H1 (cell line): ENCODE data around the gene BPIFB3. TPM values are rescaled to one million over a fixed set of nuclear protein-coding genes. Genes with fewer than 3 reads are reported as not detected.
"Not testable (repeated sequence)": the region's sequence is repeated elsewhere in the genome, so short reads cannot be mapped to it uniquely, and the experiment has no call there.

Experiments
- CTCF ChIA-PET: fragments of 300-600 bp; sonication (Branson Sonifier 250); formaldehyde crosslinking; loops from one replicate; lab custom pipeline; 2021; ENCODE audit not compliant: partially characterized antibody; lab: Charles Lee
- POLR2A ChIA-PET: fragments of 300-600 bp; sonication (Branson Sonifier 250); formaldehyde crosslinking; loops from one replicate; lab custom pipeline; 2021; ENCODE audit warnings: inconsistent platforms; ENCODE audit not compliant: partially characterized antibody; lab: Charles Lee
- DNase-seq, 2 experiments: peaks; one replicate each; pipeline versions ENCODE4 v3.0.0 to v3.0.0-alpha.2; 2010 to 2022; ENCODE audit warnings: low spot score in 2 of 2, low read depth in 1 of 2, mixed read lengths in 1 of 2
- FAIRE-seq: peaks from 2 replicates; lab custom pipeline; 2011; peaks lifted over from hg19 to GRCh38; lab: Jason Lieb, UNC
- H2AFZ ChIP-seq: 2 replicates; pipeline ENCODE4 v1.8.1; 2012; ENCODE audit warnings: low read length, inconsistent platforms
- H2AK5ac ChIP-seq: 2 replicates; pipeline ENCODE4 v1.6.1; 2013; ENCODE audit warnings: low read depth, low read length
- H2BK120ac ChIP-seq: replicated peaks from 2 replicates; pipeline ENCODE3; 2013; ENCODE audit warnings: low read depth, low read length, inconsistent platforms
- H2BK12ac ChIP-seq: 2 replicates; pipeline ENCODE4 v1.6.1; 2013; ENCODE audit warnings: low read depth, low read length
- H2BK15ac ChIP-seq: 2 replicates; pipeline ENCODE4 v1.6.1; 2013; ENCODE audit warnings: low read length
- H2BK20ac ChIP-seq: 2 replicates; pipeline ENCODE4 v1.6.1; 2013; ENCODE audit warnings: low read length
- H2BK5ac ChIP-seq: 2 replicates; pipeline ENCODE4 v1.6.1; 2013; ENCODE audit warnings: low read depth, low read length
- H3K14ac ChIP-seq: 2 replicates; pipeline ENCODE4 v1.6.1; 2013; ENCODE audit warnings: inconsistent platforms; ENCODE audit not compliant: insufficient read length
- H3K18ac ChIP-seq: 2 replicates; pipeline ENCODE4 v1.6.1; 2013; ENCODE audit warnings: low read length; ENCODE audit errors: extremely low read depth
- H3K23ac ChIP-seq: 2 replicates; pipeline ENCODE4 v1.6.1; 2013; ENCODE audit warnings: inconsistent platforms; ENCODE audit not compliant: insufficient read length
- H3K23me2 ChIP-seq: 2 replicates; pipeline ENCODE4 v1.6.1; 2013; ENCODE audit warnings: low read depth, low read length
- H3K27ac ChIP-seq: 2 replicates; pipeline ENCODE4 v1.6.1; 2011; ENCODE audit warnings: low read depth, low read length, inconsistent platforms
- H3K27me3 ChIP-seq, 4 experiments: replicated peaks in 1 of 4; 1 replicate in 1 of 4; 2 replicates in 3 of 4; pipeline versions ENCODE4 v1.6.1 to v1.8.1; 2011 to 2013; ENCODE audit warnings: low read length in 3 of 4, mild to moderate bottlenecking in 3 of 4, inconsistent platforms in 2 of 4, mixed read lengths in 2 of 4, moderate library complexity in 1 of 4; ENCODE audit not compliant: control insufficient read depth in 3 of 4, insufficient read depth in 3 of 4; ENCODE audit errors: extremely low read depth in 1 of 4
- H3K36me3 ChIP-seq, 4 experiments: 2 replicates each; pipeline versions ENCODE4 v1.6.1 to v1.8.1; 2011 to 2013; ENCODE audit warnings: mild to moderate bottlenecking in 4 of 4, low read length in 3 of 4, moderate library complexity in 2 of 4, control low read depth in 1 of 4, inconsistent platforms in 1 of 4; ENCODE audit not compliant: insufficient read depth in 4 of 4, control insufficient read depth in 2 of 4
- H3K4ac ChIP-seq: replicated peaks from 2 replicates; pipeline ENCODE3; 2013; ENCODE audit warnings: low read length, low read depth, mixed read lengths, inconsistent platforms; ENCODE audit not compliant: insufficient read length
- H3K4me1 ChIP-seq, 4 experiments: replicated peaks in 1 of 4; 1 replicate in 1 of 4; 2 replicates in 3 of 4; pipeline versions ENCODE4 v1.6.1 to v1.8.1; 2011 to 2013; ENCODE audit warnings: low read length in 3 of 4, inconsistent platforms in 2 of 4, mixed read lengths in 1 of 4; ENCODE audit not compliant: insufficient read depth in 4 of 4, control insufficient read depth in 3 of 4
- H3K4me2 ChIP-seq, 2 experiments: 2 replicates each; pipeline versions ENCODE4 v1.6.1 to v1.8.1; 2011 to 2013; ENCODE audit warnings: low read depth in 2 of 2, low read length in 2 of 2, control low read depth in 1 of 2, inconsistent platforms in 1 of 2, mild to moderate bottlenecking in 1 of 2; ENCODE audit not compliant: insufficient read depth in 1 of 2
- H3K4me3 ChIP-seq, 4 experiments: fragments of 200-600, 300-600 bp in 1 of 4; sonication (generic), shearing (Covaris generic), sonication (Bioruptor Twin) in 1 of 4; 2 replicates each; pipeline versions ENCODE4 v1.5.1 to v1.8.1; 2011 to 2016; ENCODE audit warnings: low read length in 4 of 4, low read depth in 3 of 4, control low read depth in 2 of 4, inconsistent platforms in 2 of 4, mild to moderate bottlenecking in 2 of 4, mixed read lengths in 1 of 4, moderate library complexity in 1 of 4; ENCODE audit not compliant: insufficient read depth in 2 of 4; ENCODE audit errors: extremely low read depth in 1 of 4
- H3K56ac ChIP-seq: replicated peaks from 2 replicates; pipeline ENCODE3; 2013; ENCODE audit warnings: low read depth, mild to moderate bottlenecking, mixed read lengths, low read length, inconsistent platforms; ENCODE audit not compliant: insufficient read length
- H3K79me1 ChIP-seq: 2 replicates; pipeline ENCODE4 v1.6.1; 2013; ENCODE audit warnings: low read depth, low read length, control low read depth
- H3K79me2 ChIP-seq, 2 experiments: 2 replicates each; pipeline versions ENCODE4 v1.6.1 to v1.8.1; 2012 to 2013; ENCODE audit warnings: low read length in 2 of 2, mild to moderate bottlenecking in 2 of 2, inconsistent platforms in 1 of 2; ENCODE audit not compliant: insufficient read depth in 2 of 2, control insufficient read depth in 1 of 2
- H3K9ac ChIP-seq, 4 experiments: replicated peaks in 1 of 4; 1 replicate in 1 of 4; 2 replicates in 3 of 4; pipeline versions ENCODE4 v1.6.1 to v1.8.1; 2011 to 2013; ENCODE audit warnings: low read depth in 3 of 4, low read length in 3 of 4, control low read depth in 2 of 4, mild to moderate bottlenecking in 2 of 4, moderate library complexity in 2 of 4, inconsistent platforms in 1 of 4; ENCODE audit errors: extremely low read depth in 1 of 4
- H3K9me3 ChIP-seq, 2 experiments: 2 replicates each; pipeline versions ENCODE4 v1.6.1 to v1.8.1; 2012 to 2013; ENCODE audit warnings: mild to moderate bottlenecking in 2 of 2, moderate library complexity in 2 of 2, control low read depth in 1 of 2, inconsistent platforms in 1 of 2, low read depth in 1 of 2, low read length in 1 of 2, mixed read lengths in 1 of 2; ENCODE audit not compliant: insufficient read depth in 2 of 2
- H4K20me1 ChIP-seq, 2 experiments: replicated peaks in 1 of 2; 2 replicates each; pipeline versions ENCODE3 to v1.8.1; 2011 to 2013; ENCODE audit warnings: inconsistent platforms in 2 of 2, low read length in 2 of 2, mild to moderate bottlenecking in 1 of 2; ENCODE audit not compliant: insufficient read depth in 2 of 2, control insufficient read depth in 1 of 2
- H4K5ac ChIP-seq: 2 replicates; pipeline ENCODE4 v1.6.1; 2013; ENCODE audit warnings: low read length, low read depth, mixed read lengths, inconsistent platforms; ENCODE audit not compliant: insufficient read length
- H4K8ac ChIP-seq: 2 replicates; pipeline ENCODE4 v1.8.0; 2013; ENCODE audit warnings: mild to moderate bottlenecking, moderate library complexity, low read length, inconsistent platforms; ENCODE audit not compliant: insufficient read depth; ENCODE audit errors: extremely low read depth
- H4K91ac ChIP-seq: replicated peaks from 2 replicates; pipeline ENCODE3; 2013; ENCODE audit warnings: low read length, mixed read lengths, inconsistent platforms; ENCODE audit not compliant: insufficient read length
- EP300 ChIP-seq, 2 experiments: IDR thresholded peaks; 1 replicate in 1 of 2; 2 replicates in 1 of 2; pipeline ENCODE4 v1.6.1; 2011 to 2012; ENCODE audit warnings: low read depth in 2 of 2, low read length in 2 of 2, mild to moderate bottlenecking in 2 of 2, borderline replicate concordance in 1 of 2, inconsistent platforms in 1 of 2, moderate library complexity in 1 of 2
- WGBS, 2 experiments: shearing (Covaris generic) in 1 of 2; methylation state at CpG; one replicate each; pipeline versions ENCODE4 v1.1.6 to v1.1.7; 2013 to 2015; ENCODE audit warnings: low lambda C conversion rate in 2 of 2, mixed read lengths in 2 of 2, inconsistent platforms in 1 of 2, low coverage in 1 of 2, missing lambda C conversion rate in 1 of 2; ENCODE audit not compliant: insufficient replicate concordance in 2 of 2, insufficient coverage in 1 of 2, insufficient read length in 1 of 2; ENCODE audit errors: extremely low coverage in 1 of 2, missing lambda C conversion rate in 1 of 2; 5-methylcytosine and 5-hydroxymethylcytosine counted together
- polyA plus RNA-seq, 7 experiments: library from polyadenylated mRNA; depleted of rRNA in 3 of 7; stranded (reverse) in 5 of 7; unstranded in 2 of 7; fragments of >200 nt in 5 of 7; fragments of 200-250 nt in 2 of 7; gene quantifications; 1 replicate in 5 of 7; 2 replicates in 1 of 7; 4 replicates in 1 of 7; pipeline versions ENCODE4 v1.2.1 to v1.2.3, GENCODE V29; 2011 to 2013; ENCODE audit warnings: missing spikeins in 2 of 7, mixed read lengths in 2 of 7
- total RNA-seq: library from RNA; stranded (reverse); fragmentation: NEBNext Ultra II Directional; extraction: Animal tissue kit (Norgen Biotek cat#: 25700); gene quantifications from 2 replicates; pipeline ENCODE4 v1.2.1, GENCODE V29; 2021

Gene BPIFB3
- total and polyA plus RNA-seq, 2 of the 8 experiments (the other 6 are each of a cell fraction or from before 2014, with no cell fraction given) = not detected

- peak in 1 of 2 experiments; percentile 78; a peak in 1 of 3 replicates for TF ChIP-seq EP300 (IDR thresholded peaks at IDR 0.05; ENCODE audit: borderline replicate concordance in 1 of 2, low read depth in 2 of 2, low read length in 2 of 2)
- H3K79me1 ChIP-seq, H3K27ac ChIP-seq, H4K5ac ChIP-seq, H4K8ac ChIP-seq, H4K91ac ChIP-seq, H3K56ac ChIP-seq, H2BK120ac ChIP-seq, H3K79me2 ChIP-seq, H2AK5ac ChIP-seq, H3K4me3 ChIP-seq, H2BK20ac ChIP-seq, DNase-seq, H3K18ac ChIP-seq, H3K4ac ChIP-seq, H3K36me3 ChIP-seq, FAIRE-seq, H3K9ac ChIP-seq, H2BK15ac ChIP-seq, H2BK5ac ChIP-seq, H2BK12ac ChIP-seq, H2AFZ ChIP-seq, H3K23me2 ChIP-seq, H4K20me1 ChIP-seq, H3K4me1 ChIP-seq, POLR2A ChIA-PET, H3K23ac ChIP-seq, H3K27me3 ChIP-seq, H3K4me2 ChIP-seq, H3K14ac ChIP-seq: not testable (repeated sequence)
- 84% methylated on average over 15 of the region's 15 CpGs; no CpG with 5 or more reads in 1 of the 2 experiments for WGBS, 2 experiments
- H3K9me3 ChIP-seq = peaks cover 3 to 15% of the 10 kb centered on the region in 2 experiments; a peak in 2 of 4 replicates
- CTCF ChIA-PET = interaction anchor here (0.7 to 1.7 kb wide), 2 partner anchors 50 to 217 kb away, joined by 3 read pairs; no protein-coding TSS in a partner anchor
These were observed 8.5 kb upstream of the BPIFB3 start for GRCh38 chr20:33045129-33045721.
